HFF-Myc (cell line): ENCODE results near the gene POMGNT1.

Source experiments
- DNase-seq: peaks from one replicate; pipeline ENCODE4 v3.0.0-alpha.2; 2011; ENCODE audit warnings: low read depth; ENCODE audit errors: extremely low read depth
- H3K4me3 ChIP-seq: replicated peaks from 2 replicates; pipeline ENCODE4 v1.5.1; 2011; ENCODE audit warnings: low read depth, mild to moderate bottlenecking, control low read depth, low read length
- TF ChIP-seq, protein P1 (sequence below): IDR thresholded peaks from 2 replicates; pipeline ENCODE4 v1.5.1; 2012; ENCODE audit warnings: mild to moderate bottlenecking, low read depth, low read length, control low read depth; ENCODE audit errors: missing control alignments

POMGNT1 gene

DNA sequence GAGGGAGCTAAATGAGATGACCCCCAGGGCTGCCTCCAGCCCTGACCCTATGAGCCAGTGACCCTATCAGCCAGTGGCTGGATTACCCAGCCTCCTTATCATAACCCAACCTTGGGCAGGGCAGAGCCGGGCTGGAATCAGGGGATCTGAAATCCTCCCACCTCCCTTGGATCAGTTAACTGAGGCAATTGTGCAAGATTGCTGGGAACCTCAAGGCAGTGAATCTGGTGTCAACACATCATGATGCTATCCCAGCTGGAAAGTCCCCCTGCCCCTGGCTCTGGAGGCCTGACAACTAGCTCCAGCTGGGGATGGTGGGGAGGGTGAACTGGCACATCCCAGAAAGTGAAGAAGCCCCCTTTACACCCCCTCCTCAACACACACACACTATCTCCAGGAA lies 29.8 kb downstream of the POMGNT1 start:
- DNase-seq, result no peak
- no peak overlapping the region for H3K4me3 ChIP-seq
- TF ChIP-seq, protein P1, sequence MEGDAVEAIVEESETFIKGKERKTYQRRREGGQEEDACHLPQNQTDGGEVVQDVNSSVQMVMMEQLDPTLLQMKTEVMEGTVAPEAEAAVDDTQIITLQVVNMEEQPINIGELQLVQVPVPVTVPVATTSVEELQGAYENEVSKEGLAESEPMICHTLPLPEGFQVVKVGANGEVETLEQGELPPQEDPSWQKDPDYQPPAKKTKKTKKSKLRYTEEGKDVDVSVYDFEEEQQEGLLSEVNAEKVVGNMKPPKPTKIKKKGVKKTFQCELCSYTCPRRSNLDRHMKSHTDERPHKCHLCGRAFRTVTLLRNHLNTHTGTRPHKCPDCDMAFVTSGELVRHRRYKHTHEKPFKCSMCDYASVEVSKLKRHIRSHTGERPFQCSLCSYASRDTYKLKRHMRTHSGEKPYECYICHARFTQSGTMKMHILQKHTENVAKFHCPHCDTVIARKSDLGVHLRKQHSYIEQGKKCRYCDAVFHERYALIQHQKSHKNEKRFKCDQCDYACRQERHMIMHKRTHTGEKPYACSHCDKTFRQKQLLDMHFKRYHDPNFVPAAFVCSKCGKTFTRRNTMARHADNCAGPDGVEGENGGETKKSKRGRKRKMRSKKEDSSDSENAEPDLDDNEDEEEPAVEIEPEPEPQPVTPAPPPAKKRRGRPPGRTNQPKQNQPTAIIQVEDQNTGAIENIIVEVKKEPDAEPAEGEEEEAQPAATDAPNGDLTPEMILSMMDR, result no peak

DNA sequence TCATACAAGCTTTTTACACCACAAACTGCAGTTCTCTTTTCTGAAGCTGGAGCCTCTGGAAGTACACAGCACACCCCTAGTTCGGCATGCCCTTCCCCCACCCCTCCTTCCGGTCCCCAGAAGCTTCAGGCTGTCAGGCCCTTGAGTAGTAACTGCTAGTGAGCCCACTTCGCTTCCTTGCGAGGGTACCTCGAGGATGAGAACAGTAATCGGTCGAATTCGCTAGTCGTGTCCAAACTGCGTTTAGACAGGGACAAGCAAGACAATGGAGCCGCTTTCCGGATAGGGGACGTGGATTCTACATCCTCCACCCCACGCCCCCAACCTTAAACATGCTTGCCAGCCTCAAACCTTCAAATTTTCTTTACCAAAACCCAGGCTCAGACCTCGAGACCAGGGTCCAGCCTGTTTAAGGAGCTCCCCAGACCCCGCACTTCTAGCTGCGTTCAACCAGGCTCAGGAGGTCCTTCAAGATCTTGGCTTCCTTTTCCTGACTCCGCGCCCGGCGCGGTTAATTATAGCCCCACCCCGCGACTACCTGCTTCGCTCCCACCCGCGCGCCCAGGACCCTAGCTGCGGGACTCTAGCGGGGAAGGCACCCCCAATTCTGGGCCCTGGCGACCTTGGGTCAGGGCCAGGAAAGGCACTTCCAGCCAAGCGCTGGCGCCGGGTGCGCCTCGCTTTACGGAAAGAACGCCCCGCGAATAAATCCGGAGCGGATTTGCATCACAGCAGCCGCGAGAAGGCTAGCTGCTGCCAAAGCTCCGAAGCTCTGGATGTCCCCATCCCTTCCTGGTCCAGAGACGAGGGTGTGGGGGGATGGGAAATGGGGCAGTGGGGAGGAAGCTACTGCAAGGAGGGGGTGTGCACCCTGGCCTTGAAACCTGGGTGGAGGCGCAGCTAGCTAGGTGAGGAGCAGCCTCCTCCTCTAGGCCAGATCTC lies 31.4 kb downstream of the POMGNT1 start:
- TF ChIP-seq, protein P1, result no peak
- DNase-seq, result no peak
- H3K4me3 ChIP-seq, result peak overlapping the region; percentile 33

GRCh38 chr1:46160212-46160611 lies 38.0 kb downstream of the POMGNT1 start:
- TF ChIP-seq, protein P1, result no peak
- no peak for DNase-seq
- H3K4me3 ChIP-seq, result no peak overlapping the region

DNA sequence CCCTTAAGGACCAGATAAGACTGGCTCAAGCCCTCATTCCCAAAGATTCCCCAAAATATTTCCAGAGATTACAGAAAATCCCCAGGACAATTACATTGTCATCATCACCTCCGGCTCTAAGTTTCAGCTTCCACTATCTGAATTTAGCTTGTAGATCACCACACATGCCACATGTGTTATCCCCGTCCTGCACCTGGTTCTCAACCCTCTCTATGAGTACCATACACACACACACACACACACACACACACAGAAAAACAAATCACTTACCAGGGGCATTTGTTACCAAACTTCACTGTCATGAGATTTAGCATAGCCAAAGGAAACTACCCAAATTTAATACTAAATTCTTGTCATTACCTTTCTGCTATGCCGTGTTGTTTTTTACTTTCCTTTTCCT lies 38.7 kb downstream of the POMGNT1 start:
- no peak for DNase-seq
- H3K4me3 ChIP-seq, result no peak overlapping the region
- TF ChIP-seq, protein P1, result no peak

- no peak for DNase-seq
- no peak overlapping the region for H3K4me3 ChIP-seq
- TF ChIP-seq, protein P1, result no peak
Observed at GRCh38 chr1:46158312-46159281, 39.6 kb downstream of the POMGNT1 start.

GRCh38 chr1:46157916-46158311 lies 40.3 kb downstream of the POMGNT1 start:
- DNase-seq, result no peak
- TF ChIP-seq, protein P1, result no peak
- H3K4me3 ChIP-seq, result no peak overlapping the region
